Measurements from ENCODE around the gene NUDT22.

DNA sequence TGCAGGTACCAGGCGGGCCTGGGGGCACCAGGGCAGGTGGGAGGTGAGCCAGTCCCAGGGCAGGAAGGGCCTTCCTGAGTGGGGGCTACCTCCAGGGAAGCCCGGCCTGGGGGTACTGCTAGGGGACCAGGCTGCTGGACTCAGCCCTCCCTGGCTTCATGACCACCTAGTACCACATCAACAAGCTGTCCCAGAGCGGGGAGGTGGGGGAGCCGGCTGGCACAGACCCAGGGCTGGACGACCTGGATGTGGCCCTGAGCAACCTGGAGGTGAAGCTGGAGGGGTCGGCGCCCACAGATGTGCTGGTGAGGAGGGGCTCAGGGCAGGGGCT, 6.8 kb upstream of the NUDT22 start:
- TF ChIP-seq CTCF (IDR thresholded peaks at IDR 0.05) (no peak), EZH2 (IDR thresholded peaks at IDR 0.05; ENCODE audit: borderline replicate concordance, insufficient read depth, low read depth, low read length, poor library complexity, severe bottlenecking) (no peak)
